HepG2 (cell line): ENCODE results near the gene STX4. TPM values are rescaled to one million over a fixed set of nuclear protein-coding genes. Genes with fewer than 3 reads are reported as not detected.

Source experiments
- ARID4A ChIP-seq: sonication (generic); formaldehyde crosslinking; IDR thresholded peaks from 2 replicates; pipeline ENCODE4 v1.5.0; 2020; ENCODE audit warnings: mild to moderate bottlenecking, missing genetic modification reagents, borderline replicate concordance
- ATF1 ChIP-seq: IDR thresholded peaks from 2 replicates; pipeline ENCODE4 v1.6.1; 2016; ENCODE audit warnings: mild to moderate bottlenecking, control low read depth
- CEBPZ ChIP-seq: IDR thresholded peaks from 2 replicates; pipeline ENCODE4 v1.6.1; 2012; ENCODE audit warnings: low read length, improper control_type of control experiment
- CENPT ChIP-seq: sonication (generic); formaldehyde crosslinking; IDR thresholded peaks from 2 replicates; pipeline ENCODE4 v1.8.0; 2022; ENCODE audit warnings: low read depth, mild to moderate bottlenecking, moderate library complexity, missing genetic modification reagents
- GMEB2 ChIP-seq: IDR thresholded peaks from 2 replicates; pipeline ENCODE4 v1.6.1; 2016; ENCODE audit warnings: missing biosample characterization, missing genetic modification reagents, low read depth
- HDAC6 ChIP-seq: fragments of 200-600 bp; sonication (generic); IDR thresholded peaks from 2 replicates; pipeline ENCODE4 v1.7.0; 2017; ENCODE audit warnings: mild to moderate bottlenecking, antibody characterized with exemption, low read length, low read depth
- HOXA7 ChIP-seq: sonication (generic); formaldehyde crosslinking; IDR thresholded peaks from 2 replicates; pipeline ENCODE4 v1.8.1; 2022; ENCODE audit warnings: mild to moderate bottlenecking, missing genetic modification reagents, moderate library complexity
- MTA1 ChIP-seq: sonication (generic); formaldehyde crosslinking; IDR thresholded peaks from 2 replicates; pipeline ENCODE4 v1.4.0; 2020; ENCODE audit warnings: missing genetic modification reagents, mild to moderate bottlenecking, borderline replicate concordance
- NFE2L1 ChIP-seq: sonication (generic); formaldehyde crosslinking; IDR thresholded peaks from 2 replicates; pipeline ENCODE4 v1.4.0; 2020; ENCODE audit warnings: missing genetic modification reagents, mild to moderate bottlenecking, borderline replicate concordance
- NFIB ChIP-seq: sonication (generic); formaldehyde crosslinking; IDR thresholded peaks from 2 replicates; pipeline ENCODE4 v1.9.0; 2021; ENCODE audit warnings: missing genetic modification reagents, mild to moderate bottlenecking, borderline replicate concordance
- NFYC ChIP-seq: IDR thresholded peaks from 2 replicates; pipeline ENCODE4 v1.6.1; 2016; ENCODE audit warnings: missing genetic modification reagents, missing compliant biosample characterization
- SMAD1 ChIP-seq: sonication (generic); formaldehyde crosslinking; IDR thresholded peaks from 2 replicates; pipeline ENCODE4 v1.4.0; 2020; ENCODE audit warnings: missing genetic modification reagents, low read depth, mild to moderate bottlenecking, borderline replicate concordance
- ZBTB7A ChIP-seq: sonication (generic); formaldehyde crosslinking; IDR thresholded peaks from 2 replicates; pipeline ENCODE4 v1.8.0; 2022; ENCODE audit warnings: mild to moderate bottlenecking, missing genetic modification reagents
- ZBTB8A ChIP-seq: sonication (generic); formaldehyde crosslinking; IDR thresholded peaks from 2 replicates; pipeline ENCODE4 v1.4.0; 2020; ENCODE audit warnings: mild to moderate bottlenecking, low read depth, missing genetic modification reagents, borderline replicate concordance
- ZNF263 ChIP-seq: sonication (generic); formaldehyde crosslinking; IDR thresholded peaks from 2 replicates; pipeline ENCODE4 v1.4.0; 2020; ENCODE audit warnings: missing genetic modification reagents
- ZNF317 ChIP-seq: sonication (generic); formaldehyde crosslinking; IDR thresholded peaks from 2 replicates; pipeline ENCODE4 v1.5.0; 2020; ENCODE audit warnings: mild to moderate bottlenecking, missing genetic modification reagents
- ZNF44 ChIP-seq: sonication (generic); formaldehyde crosslinking; IDR thresholded peaks from 2 replicates; pipeline ENCODE4 v1.5.1; 2020; ENCODE audit warnings: mild to moderate bottlenecking, missing genetic modification reagents
- ZNF564 ChIP-seq: sonication (generic); formaldehyde crosslinking; IDR thresholded peaks from 2 replicates; pipeline ENCODE4 v1.8.1; 2023; ENCODE audit warnings: mild to moderate bottlenecking, missing genetic modification reagents
- ZNF776 ChIP-seq: sonication (generic); formaldehyde crosslinking; IDR thresholded peaks from 2 replicates; pipeline ENCODE4 v1.4.0; 2020; ENCODE audit warnings: mild to moderate bottlenecking, missing genetic modification reagents
- ZNF790 ChIP-seq: sonication (generic); formaldehyde crosslinking; IDR thresholded peaks from 2 replicates; pipeline ENCODE4 v1.8.0; 2022; ENCODE audit warnings: missing genetic modification reagents, mild to moderate bottlenecking, borderline replicate concordance
- polyA plus RNA-seq, 8 experiments: library from polyadenylated mRNA; depleted of rRNA in 3 of 8; stranded (reverse) in 7 of 8; unstranded in 1 of 8; fragments of >200 nt; fragmentation: Illumina TruSeq in 4 of 8; extraction: Trizol in 4 of 8; gene quantifications; 2 replicates each; pipeline versions ENCODE4 v1.2.1 to v1.2.3, GENCODE V29; 2011 to 2016; ENCODE audit warnings: low read depth in 4 of 8, missing spikeins in 1 of 8, mixed read lengths in 1 of 8; ENCODE audit not compliant: insufficient read depth in 1 of 8
- total RNA-seq, 5 experiments: library from RNA; depleted of rRNA; stranded (reverse); fragments of >200 nt; fragmentation: Illumina TruSeq; extraction: Trizol; gene quantifications; 2 replicates each; pipeline ENCODE4 v1.2.3, GENCODE V29; 2016; ENCODE audit warnings: low read depth in 1 of 5

The STX4 gene
- total and polyA plus RNA-seq, 2 of the 13 experiments (the other 11 are each of a cell fraction or from before 2014, with no cell fraction given), result 29.2 to 34.6 TPM

GRCh38 chr16:30997725-30998711 is 35.3 kb upstream of the STX4 start (continued):
- no peak for TF ChIP-seq HOXA7
- TF ChIP-seq ZNF44 (CRISPR knock-in tag), result no peak
- TF ChIP-seq ZBTB8A (CRISPR knock-in tag), result no peak
- TF ChIP-seq NFIB (CRISPR knock-in tag), result no peak
- TF ChIP-seq GMEB2 (CRISPR knock-in tag), result no peak
- TF ChIP-seq ARID4A, result 0 out of 2 replicates have a peak, but pooled peaks have one; percentile 24
- no peak for TF ChIP-seq NFYC
- TF ChIP-seq MTA1 (CRISPR knock-in tag), result 0 out of 2 replicates have a peak, but pooled peaks have one; percentile 22
- TF ChIP-seq HDAC6, result no peak
- TF ChIP-seq ATF1, result no peak
- peak; percentile 96 for TF ChIP-seq ZNF263 (CRISPR knock-in tag)
- peak; percentile 49; the same call in 1 of the 2 replicates for TF ChIP-seq ZNF564
- no peak; the same call in 1 of the 2 replicates for TF ChIP-seq SMAD1 (CRISPR knock-in tag)
- 0 out of 2 replicates have a peak, but pooled peaks have one; percentile 13 for TF ChIP-seq ZBTB7A (CRISPR knock-in tag)
- TF ChIP-seq ZNF790 (CRISPR knock-in tag), result no peak
- TF ChIP-seq ZNF317 (CRISPR knock-in tag), result no peak
- no peak for TF ChIP-seq NFE2L1 (CRISPR knock-in tag)
- 0 out of 2 replicates have a peak, but pooled peaks have one; percentile 13 for TF ChIP-seq CENPT
- TF ChIP-seq ZNF776 (CRISPR knock-in tag), result no peak
- no peak for TF ChIP-seq CEBPZ
